ENCODE data around the gene LOX. TPM values are rescaled to one million over a fixed set of nuclear protein-coding genes. Genes with fewer than 3 reads are reported as not detected.

Gene LOX, protein sequence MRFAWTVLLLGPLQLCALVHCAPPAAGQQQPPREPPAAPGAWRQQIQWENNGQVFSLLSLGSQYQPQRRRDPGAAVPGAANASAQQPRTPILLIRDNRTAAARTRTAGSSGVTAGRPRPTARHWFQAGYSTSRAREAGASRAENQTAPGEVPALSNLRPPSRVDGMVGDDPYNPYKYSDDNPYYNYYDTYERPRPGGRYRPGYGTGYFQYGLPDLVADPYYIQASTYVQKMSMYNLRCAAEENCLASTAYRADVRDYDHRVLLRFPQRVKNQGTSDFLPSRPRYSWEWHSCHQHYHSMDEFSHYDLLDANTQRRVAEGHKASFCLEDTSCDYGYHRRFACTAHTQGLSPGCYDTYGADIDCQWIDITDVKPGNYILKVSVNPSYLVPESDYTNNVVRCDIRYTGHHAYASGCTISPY
- 2.8 and 3.6 TPM in 2 replicates for total RNA-seq (2021)
- Bru-seq, nascent RNA = percentile 34 among the genes with signal in this experiment
- percentile 36 among the genes with signal in this experiment for BruChase-seq, experiment 1, labeled RNA remaining after a 2-hour chase
- BruChase-seq, experiment 2, labeled RNA remaining after a 6-hour chase = percentile 47 among the genes with signal in this experiment
- long read RNA-seq, full-length matches to known transcripts = 10 of 10 reads
- long read RNA-seq, partial matches to known transcripts = 0 of 10 reads
- long read RNA-seq, other reads (novel, unspliced or antisense) = 0 of 10 reads

DNA sequence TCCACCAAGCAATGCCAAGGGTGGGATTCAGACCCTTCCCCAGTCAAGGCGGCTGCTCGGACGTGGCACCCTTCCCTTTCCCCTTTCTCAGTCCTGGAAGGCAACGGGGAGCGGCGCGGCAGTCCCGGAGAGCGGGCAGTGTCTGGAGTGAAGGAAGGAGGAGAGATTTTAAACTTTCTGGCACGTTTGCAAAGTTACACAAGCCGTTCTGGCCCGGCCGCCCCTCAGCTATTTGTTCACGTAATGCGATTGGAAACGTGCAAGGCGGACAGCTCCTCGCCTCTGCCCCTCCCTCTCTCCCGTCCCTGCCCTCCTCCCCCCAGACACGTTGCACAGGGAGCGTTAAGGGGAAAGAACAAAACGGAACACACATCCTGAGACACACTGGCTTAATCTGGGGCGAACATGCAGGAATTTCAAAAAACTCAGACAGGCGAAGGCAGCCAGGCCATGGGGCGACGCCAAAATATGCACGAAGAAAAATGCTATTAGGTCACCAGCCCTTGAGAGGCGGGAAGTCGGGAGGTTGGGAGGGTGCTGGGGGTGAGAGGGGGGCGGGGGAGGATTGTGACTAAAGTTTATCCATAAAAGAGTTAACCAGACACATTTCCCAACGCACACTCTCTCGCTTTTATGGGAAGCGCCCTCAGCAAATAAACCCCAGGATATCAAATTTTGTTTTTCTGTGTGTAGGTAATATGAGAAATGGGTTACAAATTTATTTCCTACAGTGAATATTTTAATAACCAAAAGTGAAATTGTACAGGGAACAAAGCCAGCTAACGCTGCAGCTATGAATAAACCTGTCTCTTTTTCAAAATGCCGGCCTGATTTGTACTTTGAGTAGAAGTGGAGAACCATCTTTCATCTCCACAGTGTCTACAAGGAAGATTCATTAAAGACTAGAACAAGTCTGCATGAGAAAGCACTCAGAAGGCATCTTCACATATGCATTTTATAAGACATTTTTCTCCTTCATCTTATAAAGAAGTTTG lies at the start of gene LOX:
Gene LOX (minus strand): TSS at position 144 of the 995 bp plus-strand sequence. CDS start 274 bp downstream, outside the sequence.
- Histone ChIP-seq H3K36me3 (ENCODE audit: insufficient read depth, low read length, poor library complexity, severe bottlenecking) (no peaks in the 10 kb centered on the region), H3K4me3 (ENCODE audit: low read depth, low read length, poor library complexity, severe bottlenecking) (peak within 1 kb of the TSS; percentile 60), H3K27ac (ENCODE audit: low read depth, low read length, poor library complexity, severe bottlenecking) (no peak within 1 kb of the TSS), H3K27me3 (replicated peaks; ENCODE audit: insufficient read depth, low read depth, low read length, poor library complexity) (peaks cover 3% of the 10 kb centered on the region), H3K9me3 (ENCODE audit: low read depth, low read length, poor library complexity, severe bottlenecking) (no peaks in the 10 kb centered on the region), H3K4me1 (ENCODE audit: insufficient read depth, low read length, poor library complexity, severe bottlenecking) (peaks cover 6% of the 10 kb centered on the region)
- no TSS peak for BruUV-seq (replicated peaks)
- CTCF ChIA-PET = interaction anchor here (1.2 kb wide), 1 partner anchor 13 kb away, joined by 4 read pairs; no protein-coding TSS in a partner anchor
- intact Hi-C loops (cut with micrococcal nuclease; ENCODE audit: unreplicated experiment) = no loop called here
- peak; percentile 86 for DNase-seq (ENCODE audit: low spot score)
- POLR2A ChIA-PET (ENCODE audit: low non-redundant PET) = no interaction called here
- TF ChIP-seq, protein P1, sequence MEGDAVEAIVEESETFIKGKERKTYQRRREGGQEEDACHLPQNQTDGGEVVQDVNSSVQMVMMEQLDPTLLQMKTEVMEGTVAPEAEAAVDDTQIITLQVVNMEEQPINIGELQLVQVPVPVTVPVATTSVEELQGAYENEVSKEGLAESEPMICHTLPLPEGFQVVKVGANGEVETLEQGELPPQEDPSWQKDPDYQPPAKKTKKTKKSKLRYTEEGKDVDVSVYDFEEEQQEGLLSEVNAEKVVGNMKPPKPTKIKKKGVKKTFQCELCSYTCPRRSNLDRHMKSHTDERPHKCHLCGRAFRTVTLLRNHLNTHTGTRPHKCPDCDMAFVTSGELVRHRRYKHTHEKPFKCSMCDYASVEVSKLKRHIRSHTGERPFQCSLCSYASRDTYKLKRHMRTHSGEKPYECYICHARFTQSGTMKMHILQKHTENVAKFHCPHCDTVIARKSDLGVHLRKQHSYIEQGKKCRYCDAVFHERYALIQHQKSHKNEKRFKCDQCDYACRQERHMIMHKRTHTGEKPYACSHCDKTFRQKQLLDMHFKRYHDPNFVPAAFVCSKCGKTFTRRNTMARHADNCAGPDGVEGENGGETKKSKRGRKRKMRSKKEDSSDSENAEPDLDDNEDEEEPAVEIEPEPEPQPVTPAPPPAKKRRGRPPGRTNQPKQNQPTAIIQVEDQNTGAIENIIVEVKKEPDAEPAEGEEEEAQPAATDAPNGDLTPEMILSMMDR (conservative IDR thresholded peaks at IDR 0.05; ENCODE audit: low read depth, low read length) = no peak
- no peak for TF ChIP-seq EZH2 (IDR thresholded peaks at IDR 0.05; ENCODE audit: borderline replicate concordance, low read depth, low read length, poor library complexity, severe bottlenecking)

DNA sequence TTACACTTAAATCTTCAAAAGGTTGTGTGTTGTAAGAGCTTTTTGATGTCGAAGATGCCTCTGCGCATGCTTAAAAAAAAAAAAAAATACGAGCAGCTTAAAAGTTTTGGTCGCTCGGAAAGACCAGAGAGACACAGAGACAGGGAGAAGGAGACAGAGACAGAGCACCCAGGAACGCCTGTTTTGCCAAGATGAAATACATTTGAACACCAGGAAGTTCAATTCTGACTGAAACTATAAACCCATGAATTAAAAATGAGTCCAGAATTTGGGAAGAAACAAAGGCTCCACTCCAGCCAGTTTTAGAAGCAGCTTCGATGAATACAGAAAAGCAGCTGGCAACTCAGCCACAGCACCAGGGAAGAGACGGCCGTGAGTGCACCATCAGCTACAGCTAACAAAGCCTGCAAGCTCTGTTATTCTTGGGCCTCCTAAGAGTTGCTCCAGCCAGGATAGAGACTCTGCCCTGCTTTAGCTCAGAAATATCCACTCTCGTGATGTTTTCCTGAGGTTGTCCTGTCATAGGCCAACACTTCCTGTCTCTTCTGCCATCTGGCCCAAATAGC lies 48.8 kb upstream of the LOX start:
- TF ChIP-seq, protein P1 (conservative IDR thresholded peaks at IDR 0.05; ENCODE audit: low read depth, low read length) = no peak
- no peak for TF ChIP-seq EZH2 (IDR thresholded peaks at IDR 0.05; ENCODE audit: borderline replicate concordance, low read depth, low read length, poor library complexity, severe bottlenecking)
- H3K27me3 ChIP-seq (replicated peaks; ENCODE audit: insufficient read depth, low read depth, low read length, poor library complexity) = no peaks in the 10 kb centered on the region
- no peak overlapping the region for H3K27ac ChIP-seq (ENCODE audit: low read depth, low read length, poor library complexity, severe bottlenecking)
- CTCF ChIA-PET = no interaction called here
- no TSS peak for BruUV-seq (replicated peaks)
- POLR2A ChIA-PET (ENCODE audit: low non-redundant PET) = interaction anchor here (0.7 kb wide), 1 partner anchor 22 kb away, joined by 3 read pairs; no protein-coding TSS in a partner anchor
- H3K9me3 ChIP-seq (ENCODE audit: low read depth, low read length, poor library complexity, severe bottlenecking) = no peaks in the 10 kb centered on the region
- no peaks in the 10 kb centered on the region for H3K4me1 ChIP-seq (ENCODE audit: insufficient read depth, low read length, poor library complexity, severe bottlenecking)
- no peak for DNase-seq (ENCODE audit: low spot score)
- H3K4me3 ChIP-seq (ENCODE audit: low read depth, low read length, poor library complexity, severe bottlenecking) = no peak overlapping the region
- H3K36me3 ChIP-seq (ENCODE audit: insufficient read depth, low read length, poor library complexity, severe bottlenecking) = no peaks in the 10 kb centered on the region
- intact Hi-C loops (cut with micrococcal nuclease; ENCODE audit: unreplicated experiment) = no loop called here

Measured in A673 (cell line).